HG02970 (cell line): ENCODE results near the gene MAPK8IP1.

Experiments
- ATAC-seq: cut with Tn5 transposase; IDR thresholded peaks from one replicate; pipeline ENCODE4 v1.9.1; 2021; ENCODE audit warnings: mild to moderate bottlenecking, moderate library complexity, moderate number of reproducible peaks; ENCODE audit not compliant: unreplicated experiment, low FRiP score

Gene MAPK8IP1

DNA sequence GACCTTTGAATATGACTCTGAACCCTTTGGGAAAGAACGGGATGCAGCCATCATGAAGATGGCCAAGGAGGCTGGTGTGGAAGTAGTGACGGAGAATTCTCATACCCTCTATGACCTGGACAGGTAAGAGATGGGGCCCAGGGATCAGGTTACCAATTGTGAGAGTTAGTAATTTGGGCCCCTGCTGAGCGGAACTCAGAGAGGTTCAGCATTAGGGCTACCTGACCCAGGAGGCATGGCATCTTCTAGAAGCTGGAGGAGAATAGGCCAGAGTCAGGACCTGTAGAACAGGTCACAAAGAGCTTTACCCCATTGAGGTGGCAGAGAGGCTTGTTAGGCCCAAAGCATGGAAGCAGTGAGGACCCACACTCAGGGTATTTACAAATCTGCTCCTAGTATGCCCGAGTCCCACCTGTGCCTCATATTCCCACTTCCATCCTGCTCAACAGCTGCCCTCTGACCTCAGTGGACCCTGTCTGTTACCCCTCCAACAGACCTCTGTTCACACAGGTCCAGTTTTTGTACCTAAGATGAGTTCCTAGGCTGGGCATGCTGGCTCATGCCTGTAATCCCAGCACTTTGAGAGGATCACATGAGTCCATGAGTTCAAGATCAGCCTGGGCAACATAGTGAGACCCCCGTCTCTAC is 26.6 kb upstream of the MAPK8IP1 start:
- ATAC-seq = no peak

DNA sequence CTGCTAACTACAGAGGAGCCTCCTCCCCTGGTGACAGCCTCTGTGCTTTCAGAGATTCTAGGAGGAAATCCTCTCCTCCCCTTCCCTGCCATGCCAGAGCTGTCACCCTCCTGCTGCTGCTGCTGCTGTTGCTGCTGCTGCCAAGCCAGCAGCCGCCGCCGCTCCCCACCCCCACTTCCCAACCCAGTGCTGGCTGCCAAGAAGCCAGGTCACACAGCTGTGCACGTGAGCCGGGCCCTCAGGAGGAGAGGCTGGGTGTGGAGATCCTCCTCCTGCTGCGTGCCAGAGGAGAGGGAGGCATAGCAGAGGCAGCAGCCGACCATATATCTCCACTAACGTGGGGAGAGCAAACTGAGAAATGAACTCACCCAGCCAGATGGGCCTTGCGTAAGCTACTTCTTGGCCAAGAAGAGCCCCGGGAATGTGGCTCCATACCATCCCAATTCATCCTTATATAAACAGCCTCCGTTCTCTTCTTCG is 25.8 kb upstream of the MAPK8IP1 start:
- no peak for ATAC-seq

DNA sequence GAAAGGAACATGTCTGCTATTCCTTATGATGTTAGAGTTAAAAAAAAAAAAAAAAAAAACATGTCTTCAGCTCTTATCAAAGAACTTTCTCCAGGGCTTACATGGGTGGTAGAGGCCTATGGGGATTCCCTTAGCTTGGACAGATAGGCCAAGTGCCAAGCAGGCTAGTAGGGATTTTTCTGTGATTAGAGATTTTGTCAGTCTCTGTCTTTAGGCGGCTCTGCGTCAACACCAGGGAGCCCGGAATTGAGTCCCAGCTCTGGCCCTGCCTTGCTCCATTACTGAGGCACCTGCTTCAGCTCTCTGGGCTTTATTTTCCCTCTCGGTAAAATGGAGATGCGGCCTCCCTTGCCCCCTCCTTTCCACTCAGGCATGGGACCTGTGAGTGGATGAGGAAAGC is 25.1 kb upstream of the MAPK8IP1 start:
- no peak for ATAC-seq

DNA sequence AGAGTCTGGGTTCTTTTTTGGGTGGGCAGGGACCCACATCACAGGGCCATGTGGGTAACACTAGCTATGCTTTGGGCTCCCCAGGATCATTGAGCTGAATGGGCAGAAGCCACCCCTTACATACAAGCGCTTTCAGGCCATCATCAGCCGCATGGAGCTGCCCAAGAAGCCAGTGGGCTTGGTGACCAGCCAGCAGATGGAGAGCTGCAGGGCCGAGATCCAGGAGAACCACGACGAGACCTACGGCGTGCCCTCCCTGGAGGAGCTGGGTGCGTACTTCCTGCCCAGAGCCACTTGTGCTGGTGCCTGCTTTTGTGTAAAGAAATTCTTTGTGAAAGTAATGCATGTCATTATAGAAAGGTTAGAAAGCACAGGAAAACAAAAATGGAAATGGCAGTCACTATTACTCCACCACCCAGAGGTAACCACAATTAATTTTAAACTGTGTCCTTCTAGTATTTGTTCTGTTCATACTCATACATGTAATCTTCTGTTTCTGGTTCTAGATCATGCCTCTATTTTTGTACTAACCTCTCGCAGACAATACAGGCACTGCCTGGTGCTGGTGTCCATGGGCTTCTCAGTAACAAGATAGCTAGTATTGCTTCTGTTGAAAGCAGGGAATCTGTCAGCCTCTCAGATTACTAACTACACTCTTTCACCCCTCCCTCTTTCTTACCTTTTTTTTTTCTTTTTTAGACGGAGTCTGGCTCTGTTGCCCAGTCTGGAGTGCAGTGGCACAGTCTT is 24.5 kb upstream of the MAPK8IP1 start:
- ATAC-seq = no peak

DNA sequence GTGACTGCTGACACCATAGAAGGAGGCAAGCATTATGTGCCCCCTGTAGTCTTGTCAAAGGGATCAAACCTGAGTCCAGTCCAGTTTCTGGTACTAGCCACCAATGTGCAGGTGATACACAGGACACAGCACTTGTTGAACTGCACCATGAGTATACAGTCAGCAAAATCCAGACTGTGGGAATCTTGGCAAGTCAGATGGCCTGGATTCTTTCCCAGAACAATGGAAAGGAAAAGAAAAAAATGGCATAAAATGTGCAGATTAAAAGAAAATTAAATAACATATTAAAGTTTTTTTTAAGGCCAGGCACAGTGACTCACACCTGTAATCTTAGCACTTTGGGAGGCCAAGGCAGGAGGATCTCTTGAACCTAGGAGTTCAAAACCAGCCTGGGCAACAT is 21.4 kb upstream of the MAPK8IP1 start:
- no peak for ATAC-seq

DNA sequence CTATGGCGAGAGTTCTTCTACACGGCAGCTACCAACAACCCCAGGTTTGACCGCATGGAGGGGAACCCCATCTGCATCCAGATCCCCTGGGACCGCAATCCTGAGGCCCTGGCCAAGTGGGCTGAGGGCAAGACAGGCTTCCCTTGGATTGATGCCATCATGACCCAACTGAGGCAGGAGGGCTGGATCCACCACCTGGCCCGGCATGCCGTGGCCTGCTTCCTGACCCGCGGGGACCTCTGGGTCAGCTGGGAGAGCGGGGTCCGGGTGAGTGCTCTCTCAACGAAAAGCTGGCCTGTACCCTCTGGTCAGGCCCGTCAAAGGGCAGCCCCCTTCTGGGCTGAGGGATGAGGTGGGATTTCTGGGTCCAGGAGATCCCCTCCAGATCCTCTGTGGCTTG is 15.9 kb upstream of the MAPK8IP1 start:
- no peak for ATAC-seq

DNA sequence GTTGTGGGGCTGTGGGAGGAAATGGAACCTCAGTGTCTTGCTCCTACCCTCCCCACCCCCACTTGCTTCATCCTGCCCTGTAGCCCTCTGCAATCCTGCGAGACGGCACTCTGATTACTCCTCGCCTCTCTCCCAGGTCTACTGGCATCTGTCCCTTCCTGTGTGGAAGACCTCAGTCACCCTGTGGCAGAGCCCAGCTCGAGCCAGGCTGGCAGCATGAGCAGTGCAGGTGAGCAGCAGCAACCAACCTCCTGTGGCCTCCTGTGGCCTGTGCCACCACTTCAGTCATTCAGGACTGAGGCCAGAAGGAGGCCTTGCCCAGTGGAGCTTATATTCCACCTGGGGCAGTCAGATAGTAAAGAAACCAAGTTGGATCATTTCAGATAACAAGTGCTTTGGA is 14.7 kb upstream of the MAPK8IP1 start:
- no peak for ATAC-seq

DNA sequence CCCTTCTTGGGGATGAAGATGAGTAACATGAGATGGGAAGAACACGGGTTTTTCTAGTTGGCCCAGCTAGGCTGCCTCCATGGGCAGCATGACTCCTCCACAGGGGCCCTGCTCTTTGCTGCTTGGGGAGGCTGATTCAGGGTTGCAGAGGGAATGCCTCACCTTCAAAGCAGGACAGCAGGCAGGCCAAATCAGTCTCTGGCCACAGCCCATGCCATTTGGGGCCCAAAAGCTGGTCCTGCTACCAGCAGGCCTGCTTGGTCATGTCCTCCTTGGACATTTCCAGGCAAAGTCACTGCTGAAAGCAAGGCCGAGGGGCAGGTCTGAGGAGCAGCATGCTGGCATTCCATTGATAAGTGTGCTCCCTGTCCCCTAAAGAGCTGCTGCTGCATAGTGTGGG is 13.8 kb upstream of the MAPK8IP1 start:
- no peak for ATAC-seq

DNA sequence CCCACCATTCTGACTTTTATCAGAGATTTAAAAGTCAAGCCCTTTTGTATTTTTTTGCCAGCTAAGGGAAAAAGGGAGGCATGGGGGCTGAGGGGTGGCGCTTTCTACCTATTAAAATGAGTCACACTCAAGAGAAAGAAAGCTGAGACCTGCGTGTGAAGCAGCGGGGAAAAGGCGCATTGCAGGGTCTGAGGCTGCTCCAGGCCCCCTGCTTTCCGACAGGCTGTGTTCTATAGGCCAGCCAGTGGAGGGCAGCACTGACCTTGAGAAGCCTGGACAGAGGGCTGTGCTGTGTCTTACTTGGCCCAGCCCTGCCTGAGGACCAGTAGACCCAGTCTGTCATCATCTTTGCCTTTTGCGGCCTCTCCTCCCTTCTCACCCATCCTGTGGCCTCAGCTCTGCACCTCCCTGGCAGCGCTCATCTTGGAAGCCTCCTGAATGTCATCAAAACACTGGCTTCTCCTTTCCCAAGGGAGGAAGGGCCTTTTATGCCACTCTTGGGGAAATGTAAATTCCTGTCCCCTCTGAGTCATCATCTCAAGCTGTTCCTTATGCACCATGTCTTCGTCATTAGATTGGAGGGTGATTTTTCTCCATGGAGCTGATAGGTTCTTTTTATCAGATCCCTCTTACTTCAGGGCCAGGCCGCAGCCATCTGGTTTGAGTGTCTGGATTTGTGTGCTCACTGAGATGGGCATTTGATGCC is 12.6 kb upstream of the MAPK8IP1 start:
- ATAC-seq = no peak

DNA sequence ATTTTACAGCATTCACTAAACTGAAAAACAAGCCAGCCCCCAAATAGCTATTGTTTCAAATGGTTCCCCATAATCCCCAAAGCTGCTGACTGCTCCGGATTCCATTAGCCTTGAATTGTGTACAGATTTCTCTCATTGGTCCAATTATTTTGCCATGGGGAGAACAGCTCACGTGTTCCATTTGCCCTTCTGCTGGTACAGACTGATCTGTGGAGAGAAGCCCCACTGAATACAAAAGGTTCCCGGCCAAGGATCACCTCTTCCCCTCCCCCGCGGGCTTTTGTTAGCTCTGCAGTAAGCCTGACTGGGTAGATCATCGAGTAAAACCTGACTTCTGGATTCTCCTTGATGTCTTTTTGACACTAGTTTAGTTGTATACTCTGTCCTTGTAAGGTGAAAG is 9.1 kb upstream of the MAPK8IP1 start:
- no peak for ATAC-seq

DNA sequence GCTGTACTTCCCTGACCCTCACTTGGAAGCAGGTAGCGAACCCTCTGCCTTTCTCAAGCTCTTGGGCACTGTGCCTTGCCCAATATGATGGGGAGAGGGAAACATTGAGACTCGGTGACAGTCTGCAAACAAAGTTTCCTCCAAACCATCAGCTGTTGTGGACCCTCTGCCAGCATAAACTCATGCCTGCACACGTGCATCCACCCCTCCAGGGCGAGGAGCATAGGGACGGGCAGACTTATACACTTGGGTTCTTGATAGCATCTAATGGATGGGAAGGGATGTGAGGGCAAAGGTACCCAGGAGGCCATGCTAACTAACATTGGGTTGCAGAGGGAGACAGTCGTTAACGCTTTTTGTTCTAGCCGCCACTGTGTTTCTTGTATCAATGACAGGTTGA is 8.2 kb upstream of the MAPK8IP1 start:
- no peak for ATAC-seq

DNA sequence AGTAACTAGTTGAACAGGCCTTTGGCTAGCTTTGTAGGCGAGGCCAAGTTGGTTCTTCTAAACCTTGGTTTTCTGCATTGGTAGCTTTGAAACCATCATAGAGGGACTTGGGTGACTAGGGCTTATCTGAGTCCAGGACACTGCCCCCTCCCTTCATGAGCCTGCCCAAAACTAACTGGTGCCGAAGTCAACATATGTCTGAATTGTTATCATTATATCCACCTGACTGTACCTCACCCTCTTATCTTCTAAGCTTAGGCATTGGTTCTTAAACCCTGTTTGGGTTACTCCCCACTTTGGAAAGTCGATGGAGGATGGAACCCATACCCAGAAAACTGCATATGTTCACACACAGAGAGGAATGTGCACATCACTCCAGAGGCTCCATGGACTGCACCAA is 7.6 kb upstream of the MAPK8IP1 start:
- no peak for ATAC-seq

DNA sequence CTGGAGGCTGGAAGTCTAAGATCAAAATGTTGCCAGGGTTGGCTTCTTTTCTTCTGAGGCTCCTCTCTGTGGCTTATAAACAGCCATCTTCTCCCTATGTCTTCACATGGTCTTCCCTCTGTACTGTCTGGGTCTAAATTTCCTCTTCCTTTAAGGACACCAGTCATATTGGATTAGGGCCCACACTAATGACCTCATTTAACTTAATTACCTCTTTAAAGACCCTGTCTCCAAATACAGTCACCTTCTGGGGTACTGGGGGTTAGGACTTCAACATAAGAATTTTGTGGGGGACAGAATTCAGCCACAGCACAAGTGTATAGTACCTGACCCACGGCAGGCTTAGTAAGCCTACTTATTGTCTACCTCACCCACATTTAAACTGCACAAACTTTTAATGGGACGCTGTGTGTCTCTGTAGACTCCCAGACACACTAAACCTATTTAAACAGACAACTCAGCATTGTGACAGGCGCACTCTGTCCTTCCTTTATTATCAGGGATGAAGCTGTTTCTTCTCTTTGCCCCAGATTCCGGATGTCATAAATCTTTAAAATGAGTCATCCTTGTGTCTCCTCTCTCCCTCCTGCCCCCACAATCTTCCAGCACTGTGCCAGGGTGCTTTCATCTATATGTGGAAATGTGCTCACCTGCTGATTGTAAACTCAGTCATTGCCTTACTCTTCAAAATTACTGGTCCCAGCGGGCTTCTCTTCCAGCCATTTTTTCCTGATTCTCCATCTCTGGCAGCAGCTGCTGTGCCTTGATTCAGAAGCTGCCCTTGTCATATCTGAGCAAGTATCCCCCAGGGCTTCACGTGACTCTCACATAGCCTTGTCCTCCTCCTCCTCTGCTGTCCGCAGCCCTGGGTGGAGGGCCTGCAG is 5.4 kb upstream of the MAPK8IP1 start:
- no peak for ATAC-seq

DNA sequence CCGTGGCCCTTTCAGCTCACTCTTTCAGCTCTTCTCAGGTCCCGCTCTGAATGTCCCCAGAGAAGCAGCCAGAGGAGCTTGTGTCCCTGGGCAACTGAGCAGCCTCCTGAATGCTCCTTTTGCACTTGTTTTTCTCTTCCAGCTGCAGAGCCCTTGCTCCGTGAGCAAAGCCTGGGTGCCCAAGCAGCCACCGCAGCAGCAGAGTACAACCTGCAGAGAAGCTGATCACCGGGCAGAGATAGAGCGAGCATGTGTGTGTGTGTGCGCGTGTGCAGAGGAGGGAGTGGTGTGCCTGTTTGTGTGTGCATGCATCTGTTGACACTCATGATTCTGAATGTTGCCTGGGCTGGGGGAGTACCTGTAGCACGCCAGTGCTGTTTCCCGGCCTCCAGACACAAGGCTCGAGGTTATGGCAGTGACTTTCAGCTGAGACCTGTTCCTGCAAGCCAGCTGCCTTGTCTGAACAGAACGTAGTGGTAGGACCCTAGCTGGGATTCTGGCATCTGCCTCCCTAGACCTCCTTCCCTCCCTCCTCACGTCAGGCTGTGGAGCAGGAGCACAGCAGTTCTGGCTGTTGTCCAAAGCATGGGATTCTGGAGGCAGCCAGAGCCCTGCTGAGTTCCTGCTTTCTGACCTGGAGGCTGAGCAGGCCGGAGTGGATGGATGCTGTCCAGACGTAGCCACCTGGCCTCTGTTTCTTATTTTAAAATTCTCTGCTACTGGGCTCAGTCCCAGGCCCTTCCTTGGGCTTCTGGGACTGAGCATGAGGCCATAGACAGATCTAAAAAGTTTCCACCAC is 4.5 kb upstream of the MAPK8IP1 start:
- no peak for ATAC-seq

DNA sequence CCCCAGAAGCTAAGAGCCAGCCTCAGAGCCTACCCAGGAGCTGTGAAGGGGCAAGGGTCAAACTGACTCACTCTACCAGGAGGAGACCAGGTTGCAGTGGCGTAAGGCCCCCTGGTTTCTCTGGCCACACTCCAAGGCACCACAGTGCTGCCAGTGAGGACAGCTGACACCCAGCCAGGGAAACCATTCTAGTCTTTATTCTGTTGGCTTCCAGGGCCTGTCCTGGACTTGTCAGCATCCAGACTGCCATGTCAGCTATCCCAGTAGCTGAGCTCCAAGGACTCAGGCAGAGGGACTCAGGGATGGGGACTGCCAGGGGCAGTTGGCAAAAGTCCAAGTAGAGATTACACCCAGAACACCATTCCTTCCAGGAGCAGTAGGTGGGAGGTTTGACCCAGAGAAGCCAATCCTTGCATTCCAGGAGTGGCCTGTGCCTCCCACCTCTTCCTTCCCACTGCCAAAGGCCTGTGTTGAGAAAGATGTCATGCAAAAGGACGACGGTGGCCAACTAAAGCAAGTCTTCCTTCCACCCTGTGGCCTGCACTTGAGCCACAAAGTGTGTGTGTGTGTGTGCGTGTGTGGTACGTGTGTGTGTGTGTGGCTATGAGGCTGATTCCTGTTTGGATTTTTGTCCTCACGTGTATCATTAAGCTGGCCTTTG is 3.6 kb upstream of the MAPK8IP1 start:
- ATAC-seq = no peak

DNA sequence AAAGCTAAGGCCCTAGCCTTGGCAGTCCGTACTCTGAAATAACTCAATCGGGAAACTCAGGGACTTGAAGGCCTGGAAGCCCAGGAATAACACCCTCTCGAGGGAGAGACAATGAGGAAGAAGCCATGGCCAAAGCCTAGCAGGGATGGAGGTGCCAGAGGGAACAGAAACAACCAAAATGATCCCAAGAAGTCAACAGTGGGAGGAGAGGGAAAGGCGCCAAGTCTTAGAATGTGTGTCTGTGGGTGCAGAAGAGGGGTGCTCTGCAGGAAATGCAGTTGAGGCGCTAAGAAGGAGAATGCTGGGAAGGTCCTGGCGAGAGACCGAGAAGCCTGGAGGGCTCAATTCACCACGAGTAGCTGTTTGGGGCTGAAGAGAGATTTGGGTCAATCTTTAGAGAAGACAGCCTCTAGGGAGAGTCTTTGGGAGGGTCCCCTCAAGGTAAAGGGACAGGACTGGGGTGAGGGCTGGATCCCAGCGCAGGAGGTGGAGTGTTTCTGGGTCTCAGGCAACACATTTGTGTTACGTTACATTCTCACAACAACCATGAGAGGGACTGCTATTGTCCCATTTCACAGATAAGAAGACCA is 760 bp upstream of the MAPK8IP1 start:
- no peak for ATAC-seq

DNA sequence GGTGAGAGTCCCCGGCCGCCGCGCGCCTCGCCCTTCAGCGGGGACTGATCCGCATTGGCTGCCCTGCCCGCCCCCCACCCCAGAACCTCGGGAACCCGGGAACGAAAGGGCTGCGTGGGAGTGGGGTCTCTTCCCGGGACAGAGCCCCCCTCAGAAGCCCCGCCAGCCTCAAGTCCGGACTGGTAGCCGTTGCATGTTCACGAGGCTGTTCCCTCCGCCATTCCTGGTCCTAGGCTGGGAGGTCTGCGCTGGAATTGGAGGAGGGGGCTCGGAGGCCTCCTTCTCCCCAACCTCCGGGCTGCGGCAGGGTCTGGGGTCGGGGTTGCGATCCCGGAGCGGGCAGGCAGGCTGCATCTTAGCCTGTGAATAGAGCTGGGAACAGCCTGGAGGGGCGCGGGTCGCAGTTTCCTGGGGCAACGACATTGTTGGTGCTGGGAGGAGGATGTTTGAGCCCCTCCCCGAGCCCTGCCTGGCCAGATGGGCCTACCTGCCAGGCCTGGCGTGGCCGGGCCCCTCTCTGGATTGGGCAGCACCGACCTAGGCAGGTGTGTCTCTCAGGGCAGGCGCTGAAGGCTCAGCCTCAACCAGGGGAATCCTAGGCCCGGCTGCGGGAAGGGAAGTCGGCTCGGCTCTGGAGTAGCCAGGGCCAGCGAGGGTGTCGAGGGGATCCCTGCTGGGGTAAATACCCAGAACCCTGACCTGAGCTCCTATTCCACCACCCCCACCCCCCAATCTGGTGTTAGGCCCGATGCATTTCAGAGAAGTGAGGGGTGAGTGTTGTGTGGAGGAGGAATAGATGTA is 670 bp downstream of the MAPK8IP1 start:
- no peak for ATAC-seq

DNA sequence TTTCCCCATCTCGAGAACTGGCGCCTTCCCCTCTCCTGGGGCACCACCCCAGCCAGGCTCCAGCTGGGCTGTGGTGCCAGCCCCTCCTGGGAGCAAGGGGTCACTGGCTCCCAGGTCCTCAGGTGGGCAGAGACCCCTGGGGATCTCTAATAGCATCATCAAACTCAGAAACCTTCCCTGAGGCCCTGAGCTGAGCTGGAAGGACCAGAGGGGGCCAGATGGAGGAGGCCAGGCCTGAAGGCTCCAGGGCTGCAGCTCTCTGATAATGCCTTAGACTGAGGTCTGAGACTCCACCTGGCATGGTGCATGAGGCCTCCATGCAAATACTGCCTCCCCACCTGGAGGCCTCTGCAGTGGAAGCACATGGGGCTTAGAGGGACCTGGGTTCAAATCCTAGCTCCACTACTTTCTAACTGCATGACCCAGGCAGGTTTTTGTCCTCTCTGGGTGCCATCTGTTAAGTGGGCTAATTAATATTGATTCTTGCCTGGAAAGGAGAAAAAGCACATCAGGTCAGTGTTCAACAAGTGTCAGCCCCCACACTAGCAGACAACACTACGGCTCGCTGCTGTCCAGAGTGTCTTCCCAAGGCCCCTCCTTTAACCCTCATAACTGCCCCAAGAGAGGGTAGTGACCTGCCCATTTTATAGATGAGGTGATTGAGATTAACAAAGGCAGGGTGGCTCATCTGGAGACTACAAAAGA is 1.5 kb downstream of the MAPK8IP1 start:
- ATAC-seq = no peak
